Measurements from ENCODE around the gene SH3GL1. TPM values are rescaled to one million over a fixed set of nuclear protein-coding genes. Genes with fewer than 3 reads are reported as not detected.

SH3GL1 gene
- total RNA-seq, 1 experiment from 2014 or later: 59.8 TPM

DNA sequence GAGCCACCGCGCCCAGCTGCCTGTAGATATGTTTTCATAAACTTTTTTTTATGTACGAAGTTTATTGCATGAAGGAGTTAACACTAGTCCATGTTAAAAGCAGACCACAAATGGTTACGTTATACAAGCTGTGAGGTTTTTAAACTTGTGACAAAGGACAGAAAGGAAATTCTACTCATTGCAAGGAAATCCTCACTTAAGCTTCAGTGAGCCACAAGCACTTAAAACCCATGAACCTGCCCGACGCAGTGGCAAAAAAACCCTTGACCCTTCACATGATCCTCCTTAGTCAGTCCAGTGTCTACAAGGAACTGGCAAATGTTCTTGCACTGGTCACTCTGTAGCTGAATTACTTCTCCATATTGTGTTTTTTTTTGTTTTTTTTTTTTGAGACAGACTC, 52.8 kb downstream of the SH3GL1 start:
- H3K36me3 ChIP-seq (ENCODE audit: low read depth, low read length): no peaks in the 10 kb centered on the region
- H3K4me2 ChIP-seq (ENCODE audit: low read length): no peak overlapping the region
- BruUV-seq (replicated peaks): no TSS peak
- ATAC-seq (no peak), DNase-seq (no peak)
- no peaks in the 10 kb centered on the region for H3K27me3 ChIP-seq (ENCODE audit: low read length)
- peaks cover 8% of the 10 kb centered on the region for H3K79me2 ChIP-seq (ENCODE audit: low read length)
- H3K4me1 ChIP-seq (ENCODE audit: insufficient read depth, low read length): peaks cover 5% of the 10 kb centered on the region; the same call in 1 of the 2 replicates
- no peak overlapping the region for H3K27ac ChIP-seq (ENCODE audit: low read length)
- no peak overlapping the region for H3K4me3 ChIP-seq (ENCODE audit: low read length)
- H4K20me1 ChIP-seq (ENCODE audit: low read length): no peaks in the 10 kb centered on the region
- TF ChIP-seq EZH2phosphoT487 (IDR thresholded peaks at IDR 0.05; ENCODE audit: borderline replicate concordance, low read length) (no peak), EZH2 (IDR thresholded peaks at IDR 0.05; ENCODE audit: low read length, unreplicated experiment) (no peak)
- TF ChIP-seq, protein P1, sequence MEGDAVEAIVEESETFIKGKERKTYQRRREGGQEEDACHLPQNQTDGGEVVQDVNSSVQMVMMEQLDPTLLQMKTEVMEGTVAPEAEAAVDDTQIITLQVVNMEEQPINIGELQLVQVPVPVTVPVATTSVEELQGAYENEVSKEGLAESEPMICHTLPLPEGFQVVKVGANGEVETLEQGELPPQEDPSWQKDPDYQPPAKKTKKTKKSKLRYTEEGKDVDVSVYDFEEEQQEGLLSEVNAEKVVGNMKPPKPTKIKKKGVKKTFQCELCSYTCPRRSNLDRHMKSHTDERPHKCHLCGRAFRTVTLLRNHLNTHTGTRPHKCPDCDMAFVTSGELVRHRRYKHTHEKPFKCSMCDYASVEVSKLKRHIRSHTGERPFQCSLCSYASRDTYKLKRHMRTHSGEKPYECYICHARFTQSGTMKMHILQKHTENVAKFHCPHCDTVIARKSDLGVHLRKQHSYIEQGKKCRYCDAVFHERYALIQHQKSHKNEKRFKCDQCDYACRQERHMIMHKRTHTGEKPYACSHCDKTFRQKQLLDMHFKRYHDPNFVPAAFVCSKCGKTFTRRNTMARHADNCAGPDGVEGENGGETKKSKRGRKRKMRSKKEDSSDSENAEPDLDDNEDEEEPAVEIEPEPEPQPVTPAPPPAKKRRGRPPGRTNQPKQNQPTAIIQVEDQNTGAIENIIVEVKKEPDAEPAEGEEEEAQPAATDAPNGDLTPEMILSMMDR (conservative IDR thresholded peaks at IDR 0.05; ENCODE audit: low read depth, low read length): no peak
- POLR2A ChIA-PET (ENCODE audit: unreplicated experiment): no interaction called here
- H3K9me2 ChIP-seq (replicated peaks; ENCODE audit: low read length): no peaks in the 10 kb centered on the region
- no peaks in the 10 kb centered on the region for H3F3A ChIP-seq (ENCODE audit: low read length, unreplicated experiment)
- intact Hi-C loops (cut with micrococcal nuclease): loop anchor here (10.0 kb wide), 1 partner anchor 103 kb away; the partner anchor contains the start of gene YJU2
- H2AFZ ChIP-seq (ENCODE audit: low read length): no peak overlapping the region
- H3K9ac ChIP-seq (ENCODE audit: low read length): no peak overlapping the region
- CTCF ChIA-PET: interaction anchor here (0.7 kb wide), 1 partner anchor 81 kb away, joined by 7 read pairs; no protein-coding TSS in a partner anchor
- H3K9me3 ChIP-seq (ENCODE audit: low read length): no peaks in the 10 kb centered on the region

DNA sequence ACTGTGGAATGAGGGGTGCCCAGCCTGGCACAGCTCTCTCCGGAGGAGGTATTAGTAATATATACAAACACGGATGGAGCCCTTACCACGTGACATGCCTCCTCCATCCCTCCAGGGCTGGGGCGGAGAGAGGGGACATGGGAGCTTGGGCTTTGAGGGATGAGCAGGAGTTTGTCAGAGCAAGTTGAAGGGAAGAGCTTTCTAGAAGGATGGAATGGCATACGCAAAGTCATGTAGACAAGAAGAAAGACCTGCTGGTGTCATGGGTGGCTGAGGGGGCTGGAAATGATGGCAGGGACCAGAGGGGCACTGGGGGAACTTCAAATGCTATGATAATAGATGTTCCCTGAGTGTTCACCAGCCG, 54.3 kb downstream of the SH3GL1 start:
- Histone ChIP-seq H3K4me3 (ENCODE audit: low read length) (no peak overlapping the region), H3K9me3 (ENCODE audit: low read length) (no peaks in the 10 kb centered on the region), H3K4me1 (ENCODE audit: insufficient read depth, low read length) (peaks cover 5% of the 10 kb centered on the region; the same call in 1 of the 2 replicates), H3K9ac (ENCODE audit: low read length) (no peak overlapping the region), H4K20me1 (ENCODE audit: low read length) (no peaks in the 10 kb centered on the region), H3K9me2 (replicated peaks; ENCODE audit: low read length) (no peaks in the 10 kb centered on the region), H2AFZ (ENCODE audit: low read length) (no peak overlapping the region), H3K27me3 (ENCODE audit: low read length) (no peaks in the 10 kb centered on the region), H3F3A (ENCODE audit: low read length, unreplicated experiment) (no peaks in the 10 kb centered on the region), H3K79me2 (ENCODE audit: low read length) (peaks cover 8% of the 10 kb centered on the region), H3K36me3 (ENCODE audit: low read depth, low read length) (no peaks in the 10 kb centered on the region), H3K4me2 (ENCODE audit: low read length) (no peak overlapping the region), H3K27ac (ENCODE audit: low read length) (no peak overlapping the region)
- ATAC-seq: no peak
- CTCF ChIA-PET: no interaction called here
- intact Hi-C loops (cut with micrococcal nuclease): loop anchor here (10.0 kb wide), 1 partner anchor 101 kb away; the partner anchor contains the start of gene YJU2
- POLR2A ChIA-PET (ENCODE audit: unreplicated experiment): no interaction called here
- no peak for TF ChIP-seq EZH2phosphoT487 (IDR thresholded peaks at IDR 0.05; ENCODE audit: borderline replicate concordance, low read length)
- TF ChIP-seq EZH2 (IDR thresholded peaks at IDR 0.05; ENCODE audit: low read length, unreplicated experiment): no peak
- TF ChIP-seq, protein P1 (conservative IDR thresholded peaks at IDR 0.05; ENCODE audit: low read depth, low read length): no peak
- no peak for DNase-seq
- BruUV-seq (replicated peaks): no TSS peak

DNA sequence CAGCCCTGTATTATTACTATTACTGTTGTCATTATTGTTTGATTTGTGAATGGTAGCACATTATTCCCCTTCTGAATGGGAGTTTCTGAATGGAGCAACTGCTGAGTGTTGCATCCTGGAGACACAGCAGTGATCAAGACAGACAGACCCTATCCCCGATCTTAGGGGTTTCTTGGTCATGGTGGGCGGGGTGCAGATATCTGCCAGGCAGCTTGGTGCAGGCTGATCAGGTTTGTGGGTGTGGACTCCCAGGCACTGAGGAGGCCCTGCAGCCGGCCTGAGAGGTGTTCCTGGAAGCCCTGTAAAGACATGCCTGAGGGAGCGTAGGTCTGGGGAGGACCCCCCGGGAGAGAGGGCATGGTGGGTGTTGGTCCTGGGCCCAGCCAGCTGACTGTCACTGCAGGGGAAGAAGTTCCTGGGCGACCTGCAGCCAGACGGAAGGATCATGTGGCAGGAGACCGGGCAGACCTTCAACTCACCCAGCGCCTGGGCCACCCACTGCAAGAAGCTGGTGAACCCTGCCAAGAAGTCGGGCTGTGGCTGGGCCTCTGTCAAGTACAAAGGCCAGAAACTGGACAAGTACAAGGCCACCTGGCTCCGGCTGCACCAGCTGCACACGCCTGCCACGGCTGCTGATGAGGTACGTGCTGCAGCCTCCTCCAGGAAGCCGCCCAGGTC, 54.9 kb downstream of the SH3GL1 start:
- ChIA-PET POLR2A (ENCODE audit: unreplicated experiment) (no interaction called here), CTCF (no interaction called here)
- TF ChIP-seq EZH2phosphoT487 (IDR thresholded peaks at IDR 0.05; ENCODE audit: borderline replicate concordance, low read length): no peak
- TF ChIP-seq, protein P1 (conservative IDR thresholded peaks at IDR 0.05; ENCODE audit: low read depth, low read length): no peak
- no peak for TF ChIP-seq EZH2 (IDR thresholded peaks at IDR 0.05; ENCODE audit: low read length, unreplicated experiment)
- no TSS peak for BruUV-seq (replicated peaks)
- no peaks in the 10 kb centered on the region for H3F3A ChIP-seq (ENCODE audit: low read length, unreplicated experiment)
- H3K79me2 ChIP-seq (ENCODE audit: low read length): peaks cover 8% of the 10 kb centered on the region
- no peaks in the 10 kb centered on the region for H3K36me3 ChIP-seq (ENCODE audit: low read depth, low read length)
- ATAC-seq (no peak), DNase-seq (no peak)
- H3K27ac ChIP-seq (ENCODE audit: low read length): no peak overlapping the region
- H3K9me2 ChIP-seq (replicated peaks; ENCODE audit: low read length): no peaks in the 10 kb centered on the region
- intact Hi-C loops (cut with micrococcal nuclease): loop anchor here (10.0 kb wide), 1 partner anchor 101 kb away; the partner anchor contains the start of gene YJU2
- H4K20me1 ChIP-seq (ENCODE audit: low read length): no peaks in the 10 kb centered on the region
- H2AFZ ChIP-seq (ENCODE audit: low read length): no peak overlapping the region
- no peak overlapping the region for H3K9ac ChIP-seq (ENCODE audit: low read length)
- no peaks in the 10 kb centered on the region for H3K9me3 ChIP-seq (ENCODE audit: low read length)
- no peak overlapping the region for H3K4me3 ChIP-seq (ENCODE audit: low read length)
- peaks cover 5% of the 10 kb centered on the region; the same call in 1 of the 2 replicates for H3K4me1 ChIP-seq (ENCODE audit: insufficient read depth, low read length)
- H3K4me2 ChIP-seq (ENCODE audit: low read length): no peak overlapping the region
- H3K27me3 ChIP-seq (ENCODE audit: low read length): no peaks in the 10 kb centered on the region
